Fibroblast of gingiva (primary cell): ENCODE data around the gene UBE2G1.
"Not testable (repeated sequence)": the region's sequence is repeated elsewhere in the genome, so short reads cannot be mapped to it uniquely, and the experiment has no call there.

Source experiments
- DNase-seq: peaks from one replicate; pipeline ENCODE4 v3.0.0-alpha.2; 2011; ENCODE audit warnings: low read depth

Gene UBE2G1

GRCh38 chr17:4366327-4367063, at the start of gene UBE2G1:
Gene UBE2G1 (minus strand): TSS chr17:4366675. CDS start chr17:4366316, 359 bp downstream.
- peak; percentile 96 for DNase-seq

GRCh38 chr17:4412933-4413831, 46.7 kb upstream of the UBE2G1 start:
- peak; percentile 82 for DNase-seq

GRCh38 chr17:4411201-4411600, 44.7 kb upstream of the UBE2G1 start:
- DNase-seq = no peak

DNA sequence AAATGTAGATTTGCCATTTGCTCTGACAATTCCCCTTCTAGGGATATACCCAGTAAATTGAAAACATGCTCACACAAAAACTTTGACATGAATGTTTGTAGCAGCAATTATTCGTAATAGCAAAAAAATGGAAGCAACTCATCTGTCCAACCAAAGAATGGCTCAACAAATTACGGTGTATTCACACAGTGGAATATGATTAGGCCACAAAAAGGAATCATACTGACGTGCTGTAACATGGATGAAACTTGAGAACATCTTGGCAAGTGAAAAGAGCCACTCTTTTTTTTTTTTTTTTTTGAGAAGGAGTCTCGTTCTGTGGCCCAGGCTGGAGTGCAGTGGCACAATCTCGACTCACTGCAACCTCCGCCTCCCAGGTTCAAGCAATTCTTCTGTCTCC, 43.2 kb upstream of the UBE2G1 start:
- DNase-seq = peak; percentile 53

- DNase-seq = no peak
Measured at GRCh38 chr17:4407851-4408250, 41.4 kb upstream of the UBE2G1 start.

DNA sequence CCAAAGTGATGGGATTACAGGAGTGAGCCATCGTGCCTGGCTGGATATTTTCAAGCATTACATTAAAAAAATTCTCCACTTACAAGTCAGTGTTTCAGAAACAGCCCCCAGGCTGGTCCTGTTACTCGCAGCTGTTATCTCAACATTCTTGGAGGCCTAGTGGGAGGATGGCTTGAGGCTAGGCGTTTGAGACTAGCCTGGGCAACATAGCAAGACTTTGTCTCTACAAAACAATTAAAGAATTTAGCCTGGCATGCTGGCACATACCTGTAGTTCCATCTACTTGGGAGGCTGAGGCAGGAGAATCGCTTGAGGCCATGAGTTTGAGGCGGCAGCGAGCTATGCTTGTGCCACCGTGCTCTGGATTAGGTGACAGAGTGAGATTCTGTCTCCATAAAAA, 40.7 kb upstream of the UBE2G1 start:
- DNase-seq = no peak

- DNase-seq = no peak
Measured at GRCh38 chr17:4406386-4406785, 39.9 kb upstream of the UBE2G1 start.

DNA sequence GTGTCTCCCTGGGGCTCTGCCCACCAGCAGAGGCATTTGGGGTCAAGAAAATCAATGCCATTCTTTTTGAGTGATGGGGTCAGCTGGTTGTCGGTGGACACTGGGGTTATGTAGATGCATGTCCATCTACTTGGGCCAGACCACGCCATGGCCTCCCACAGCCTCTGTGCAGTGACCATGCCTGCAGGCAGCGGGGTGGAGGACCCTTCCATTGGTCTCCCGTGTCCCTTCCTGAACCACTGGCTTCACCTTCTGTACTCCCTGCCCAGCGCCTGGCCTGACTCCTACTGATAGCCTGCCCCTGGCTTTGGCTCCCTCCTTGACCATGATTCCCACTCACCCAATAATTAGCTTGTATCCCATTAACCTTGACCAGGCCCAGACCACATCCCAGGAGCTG, 39.2 kb upstream of the UBE2G1 start:
- no peak for DNase-seq

GRCh38 chr17:4405038-4405669, 38.7 kb upstream of the UBE2G1 start:
- DNase-seq = no peak

DNA sequence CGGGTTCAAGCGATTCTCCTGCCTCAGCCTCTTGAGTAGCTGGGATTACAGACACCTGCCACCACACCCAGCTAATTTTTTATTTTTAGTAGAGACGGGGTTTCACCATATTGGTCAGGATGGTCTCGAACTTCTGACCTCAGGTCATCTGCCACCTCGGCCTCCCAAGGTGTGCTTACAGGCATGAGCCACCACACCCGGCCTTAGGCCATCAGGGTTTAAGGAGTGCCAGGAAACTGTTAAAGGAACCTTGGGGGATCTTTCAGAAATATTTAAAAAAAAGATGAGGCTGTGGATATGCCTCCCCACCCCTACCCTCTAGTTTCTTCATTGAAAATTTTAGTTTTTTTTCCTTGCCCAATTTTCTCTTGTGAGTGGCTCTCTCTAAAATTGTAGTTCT, 31.4 kb upstream of the UBE2G1 start:
- DNase-seq = no peak

GRCh38 chr17:4395111-4395478, 28.6 kb upstream of the UBE2G1 start:
- DNase-seq = no peak

GRCh38 chr17:4394208-4395110, 28.0 kb upstream of the UBE2G1 start:
- DNase-seq = no peak

GRCh38 chr17:4393806-4394205, 27.3 kb upstream of the UBE2G1 start:
- DNase-seq = no peak

- no peak for DNase-seq
Measured at GRCh38 chr17:4389079-4389478, 22.6 kb upstream of the UBE2G1 start.

DNA sequence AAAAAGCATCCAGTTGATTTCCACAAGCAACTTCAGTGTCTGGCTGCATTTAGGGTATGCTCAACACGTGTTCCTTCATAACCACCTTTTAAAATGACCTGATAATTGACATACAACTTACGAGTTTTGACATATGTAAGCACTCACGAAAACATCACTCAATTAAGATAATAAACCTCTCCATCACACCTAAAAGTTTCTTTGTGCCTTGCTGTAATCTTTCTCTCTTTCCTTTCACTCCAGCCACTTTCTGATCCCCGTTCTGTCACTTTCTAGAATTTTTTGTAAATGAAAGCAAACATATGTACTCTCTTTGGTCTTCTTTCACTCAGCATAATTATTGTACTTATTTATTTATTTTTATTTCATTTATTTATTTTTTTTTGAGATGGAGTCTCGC, 20.7 kb upstream of the UBE2G1 start:
- DNase-seq = no peak

GRCh38 chr17:4386406-4386805, 19.9 kb upstream of the UBE2G1 start:
- DNase-seq = no peak

DNA sequence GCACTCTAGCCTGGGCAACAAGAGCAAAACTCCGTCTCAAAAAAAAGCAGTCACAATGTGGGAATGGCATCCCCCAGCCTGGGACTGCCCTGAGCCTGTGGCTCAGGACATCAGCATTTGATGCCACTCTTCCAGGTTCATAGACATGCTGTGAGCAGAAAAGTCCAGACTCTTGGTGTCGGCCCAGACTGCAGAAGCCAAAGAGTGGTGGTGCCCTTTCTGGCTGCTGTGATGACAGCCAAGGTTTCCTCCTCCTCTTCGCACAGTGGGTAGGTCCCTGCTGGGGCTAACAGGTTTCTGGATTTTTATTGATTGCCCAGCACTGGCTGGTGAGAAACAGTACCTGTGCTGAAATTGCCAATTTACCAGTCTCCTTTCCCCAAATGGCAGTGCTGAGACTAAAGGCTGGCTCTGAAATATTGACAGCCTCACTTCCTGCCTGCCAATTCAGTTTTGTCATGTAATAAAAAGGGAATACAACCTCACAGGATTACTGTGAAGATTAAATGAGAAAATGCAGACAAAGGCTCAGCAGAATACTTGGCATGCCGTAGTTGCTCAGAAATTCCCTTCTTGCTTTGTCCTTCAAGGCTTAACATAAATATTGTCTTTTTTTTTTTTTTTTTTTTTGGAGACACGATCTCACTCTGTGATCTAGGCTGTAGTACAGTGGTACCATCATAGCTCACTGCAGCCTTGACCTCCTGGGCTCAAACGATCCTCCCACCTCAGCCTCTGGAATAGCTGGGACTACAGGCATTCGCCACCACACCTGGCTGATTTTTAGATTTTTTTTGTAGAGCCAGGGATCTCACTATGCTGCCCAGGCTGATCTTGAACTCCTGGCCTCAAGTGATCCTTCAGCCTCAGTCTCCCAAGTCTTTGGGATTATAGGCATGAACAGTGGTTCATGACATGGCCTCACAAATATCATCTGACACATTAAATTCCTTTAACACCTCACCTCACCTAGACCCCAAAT, 15.5 kb upstream of the UBE2G1 start:
- no peak for DNase-seq

- no peak for DNase-seq
Measured at GRCh38 chr17:4378626-4379025, 12.2 kb upstream of the UBE2G1 start.

GRCh38 chr17:4377247-4377646, 10.8 kb upstream of the UBE2G1 start:
- DNase-seq = not testable (repeated sequence)

DNA sequence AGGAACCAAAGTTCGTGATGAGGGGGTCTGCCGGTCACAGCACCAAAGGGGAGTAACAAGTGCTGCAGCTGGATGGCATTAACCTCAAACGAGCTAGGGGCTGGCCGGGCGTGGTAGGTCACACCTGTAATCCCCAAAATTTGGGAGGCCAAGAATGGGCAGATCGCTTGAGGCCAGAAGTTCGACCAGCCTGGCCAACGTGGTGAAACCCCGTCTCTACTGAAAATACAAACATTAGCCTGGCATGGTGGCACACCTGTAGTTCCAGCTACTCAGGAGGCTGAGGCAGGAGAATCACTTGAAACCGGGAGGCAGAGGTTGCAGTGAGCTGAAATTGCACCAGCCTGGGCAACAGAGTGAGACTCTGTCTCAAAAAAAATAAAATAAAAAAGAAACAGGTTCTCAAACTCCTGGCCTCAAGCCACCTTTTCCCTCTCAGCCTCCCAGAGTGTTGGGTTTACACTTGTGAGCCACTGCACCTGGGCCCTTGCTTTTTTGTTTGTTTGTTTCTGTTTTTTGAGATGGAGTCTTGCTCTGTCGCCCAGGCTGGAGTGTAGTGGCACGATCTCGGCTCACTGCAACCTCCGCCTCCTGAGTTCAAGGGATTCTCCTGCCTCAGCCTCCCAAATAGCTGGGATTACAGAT, 9.4 kb upstream of the UBE2G1 start:
- not testable (repeated sequence) for DNase-seq
